Measurements from ENCODE around the gene ADCY6. TPM values are rescaled to one million over a fixed set of nuclear protein-coding genes. Genes with fewer than 3 reads are reported as not detected.

ADCY6 gene
- total RNA-seq, 1 donor from 2014 or later, result 71.9 TPM

GRCh38 chr12:48824905-48825304 is 36.0 kb upstream of the ADCY6 start:
- H3K4me1 Mint-ChIP-seq (ENCODE audit: unreplicated experiment), result peaks cover 6% of the 10 kb centered on the region
- no peak for TF ChIP-seq CTCF (IDR thresholded peaks at IDR 0.05)
- H3K36me3 Mint-ChIP-seq (ENCODE audit: unreplicated experiment), result peaks cover 27% of the 10 kb centered on the region
- no peaks in the 10 kb centered on the region for H3K27me3 Mint-ChIP-seq (ENCODE audit: unreplicated experiment)
- no peak for DNase-seq (ENCODE audit: extremely low spot score, unreplicated experiment)
- H3K9me3 Mint-ChIP-seq (ENCODE audit: unreplicated experiment), result no peaks in the 10 kb centered on the region
- no peak overlapping the region for H3K4me3 Mint-ChIP-seq (ENCODE audit: unreplicated experiment)
- H3K27ac Mint-ChIP-seq (ENCODE audit: unreplicated experiment), result no peak overlapping the region

GRCh38 chr12:48824112-48824511 is 35.2 kb upstream of the ADCY6 start:
- H3K4me3 Mint-ChIP-seq (ENCODE audit: unreplicated experiment), result no peak overlapping the region
- no peak overlapping the region for H3K27ac Mint-ChIP-seq (ENCODE audit: unreplicated experiment)
- DNase-seq (ENCODE audit: extremely low spot score, unreplicated experiment), result no peak
- peaks cover 10% of the 10 kb centered on the region for H3K4me1 Mint-ChIP-seq (ENCODE audit: unreplicated experiment)
- no peak for TF ChIP-seq CTCF (IDR thresholded peaks at IDR 0.05)
- H3K36me3 Mint-ChIP-seq (ENCODE audit: unreplicated experiment), result peaks cover 19% of the 10 kb centered on the region
- no peaks in the 10 kb centered on the region for H3K9me3 Mint-ChIP-seq (ENCODE audit: unreplicated experiment)
- H3K27me3 Mint-ChIP-seq (ENCODE audit: unreplicated experiment), result no peaks in the 10 kb centered on the region

- Mint-ChIP-seq H3K27ac (ENCODE audit: unreplicated experiment) (no peak overlapping the region), H3K4me3 (ENCODE audit: unreplicated experiment) (no peak overlapping the region), H3K27me3 (ENCODE audit: unreplicated experiment) (no peaks in the 10 kb centered on the region), H3K9me3 (ENCODE audit: unreplicated experiment) (no peaks in the 10 kb centered on the region), H3K36me3 (ENCODE audit: unreplicated experiment) (peaks cover 15% of the 10 kb centered on the region), H3K4me1 (ENCODE audit: unreplicated experiment) (peaks cover 13% of the 10 kb centered on the region)
- no peak for DNase-seq (ENCODE audit: extremely low spot score, unreplicated experiment)
- no peak for TF ChIP-seq CTCF (IDR thresholded peaks at IDR 0.05)
Observed at GRCh38 chr12:48823281-48823680, 34.4 kb upstream of the ADCY6 start.

GRCh38 chr12:48822711-48823110 is 33.8 kb upstream of the ADCY6 start:
- no peak for TF ChIP-seq CTCF (IDR thresholded peaks at IDR 0.05)
- H3K4me3 Mint-ChIP-seq (ENCODE audit: unreplicated experiment), result no peak overlapping the region

GRCh38 chr12:48822139-48822538 is 33.2 kb upstream of the ADCY6 start:
- Mint-ChIP-seq H3K4me3 (ENCODE audit: unreplicated experiment) (no peak overlapping the region), H3K27ac (ENCODE audit: unreplicated experiment) (no peak overlapping the region), H3K27me3 (ENCODE audit: unreplicated experiment) (no peaks in the 10 kb centered on the region), H3K36me3 (ENCODE audit: unreplicated experiment) (peaks cover 15% of the 10 kb centered on the region), H3K4me1 (ENCODE audit: unreplicated experiment) (peaks cover 21% of the 10 kb centered on the region), H3K9me3 (ENCODE audit: unreplicated experiment) (no peaks in the 10 kb centered on the region)
- no peak for DNase-seq (ENCODE audit: extremely low spot score, unreplicated experiment)
- TF ChIP-seq CTCF (IDR thresholded peaks at IDR 0.05), result no peak

More at GRCh38 chr12:48822711-48823110, 33.8 kb upstream of the ADCY6 start:
- Mint-ChIP-seq H3K4me1 (ENCODE audit: unreplicated experiment) (peaks cover 16% of the 10 kb centered on the region), H3K36me3 (ENCODE audit: unreplicated experiment) (peaks cover 15% of the 10 kb centered on the region), H3K27me3 (ENCODE audit: unreplicated experiment) (no peaks in the 10 kb centered on the region), H3K9me3 (ENCODE audit: unreplicated experiment) (no peaks in the 10 kb centered on the region), H3K27ac (ENCODE audit: unreplicated experiment) (no peak overlapping the region)
- no peak for DNase-seq (ENCODE audit: extremely low spot score, unreplicated experiment)
